ENCODE results near the gene LAMA2.

Gene LAMA2

DNA sequence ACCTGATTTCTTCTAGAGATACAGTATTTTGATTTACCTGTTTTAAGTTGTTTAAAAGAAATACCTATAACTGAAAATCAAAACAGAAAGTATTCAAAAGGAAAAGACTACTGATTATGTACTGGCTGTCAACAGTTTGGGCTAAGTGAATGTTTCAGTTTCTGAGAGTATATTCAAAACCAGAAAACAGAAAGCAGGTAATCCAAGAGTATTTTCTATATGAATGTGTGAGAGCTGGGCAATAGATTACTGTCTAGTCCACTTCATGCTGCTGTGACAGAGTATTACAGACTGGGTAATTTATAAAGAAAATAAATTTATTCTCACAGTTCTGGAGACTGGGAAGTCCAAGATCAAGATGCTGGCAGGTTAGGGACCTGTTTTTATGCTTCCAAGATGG is 566.0 kb downstream of the LAMA2 start:
- Mint-ChIP-seq H3K4me3 (no peak overlapping the region), H3K27me3 (no peaks in the 10 kb centered on the region), H3K4me1 (peaks cover 93% of the 10 kb centered on the region), H3K27ac (peak overlapping the region; percentile 81), H3K9me3 (peaks cover 6% of the 10 kb centered on the region), H3K36me3 (ENCODE audit: low read depth) (peaks cover 1% of the 10 kb centered on the region)
- DNase-seq (no peak), ATAC-seq (peak; percentile 81)

- peak overlapping the region; percentile 13 for H3K27ac Mint-ChIP-seq
- no peak for DNase-seq
- no peaks in the 10 kb centered on the region for H3K27me3 Mint-ChIP-seq
- no peak overlapping the region for H3K4me3 Mint-ChIP-seq
- H3K9me3 Mint-ChIP-seq, result peaks cover 6% of the 10 kb centered on the region
- H3K4me1 Mint-ChIP-seq, result peaks cover 91% of the 10 kb centered on the region
- no peak for ATAC-seq
- no peaks in the 10 kb centered on the region for H3K36me3 Mint-ChIP-seq (ENCODE audit: low read depth)
Measured at GRCh38 chr6:129451187-129451586, 568.2 kb downstream of the LAMA2 start.

DNA sequence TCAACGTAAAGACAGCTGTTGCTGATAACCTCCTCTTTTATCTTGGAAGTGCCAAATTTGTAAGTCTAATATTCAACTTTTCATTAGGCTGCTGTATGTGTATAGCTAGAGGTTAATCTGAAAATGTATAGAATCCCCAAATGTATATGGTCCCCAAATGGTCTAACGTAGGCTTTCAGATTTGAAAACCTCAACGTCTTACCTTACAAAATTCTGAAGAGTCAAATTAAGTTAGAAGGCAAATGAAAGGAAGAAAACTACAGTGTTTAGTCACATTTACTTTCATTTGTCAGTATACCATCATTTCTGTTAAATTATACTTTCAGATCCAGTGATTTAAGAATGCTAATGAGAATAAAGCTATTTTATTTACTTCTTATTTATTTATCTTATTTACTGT is 570.1 kb downstream of the LAMA2 start:
- DNase-seq, result no peak

DNA sequence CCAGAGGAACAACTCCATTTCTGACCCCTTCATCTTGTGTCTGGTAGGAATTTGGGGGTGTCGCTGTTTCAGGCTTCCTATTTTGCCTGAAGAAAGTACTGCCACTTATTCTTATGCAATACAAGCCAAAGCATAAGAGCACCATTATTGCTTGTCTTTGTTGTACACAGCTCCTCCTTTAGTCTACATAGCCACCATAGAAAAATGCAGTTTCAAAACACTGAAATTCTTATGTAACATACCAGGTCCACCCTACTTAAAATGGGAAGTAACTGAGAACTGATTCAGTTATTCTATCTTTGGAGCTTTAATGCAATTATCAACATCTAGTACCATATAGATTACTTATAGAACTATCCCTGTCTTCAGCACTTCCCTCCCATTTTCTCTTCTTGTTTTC is 571.5 kb downstream of the LAMA2 start:
- ATAC-seq, result no peak
- no peaks in the 10 kb centered on the region for H3K27me3 Mint-ChIP-seq
- H3K27ac Mint-ChIP-seq, result peak overlapping the region; percentile 48
- H3K36me3 Mint-ChIP-seq (ENCODE audit: low read depth), result no peaks in the 10 kb centered on the region
- peaks cover 6% of the 10 kb centered on the region for H3K9me3 Mint-ChIP-seq
- H3K4me3 Mint-ChIP-seq, result no peak overlapping the region
- no peak for DNase-seq
- peaks cover 61% of the 10 kb centered on the region for H3K4me1 Mint-ChIP-seq

More for the DNA sequence above, 570.1 kb downstream of the LAMA2 start:
- H3K27me3 Mint-ChIP-seq, result no peaks in the 10 kb centered on the region
- peak; percentile 23 for ATAC-seq
- H3K36me3 Mint-ChIP-seq (ENCODE audit: low read depth), result no peaks in the 10 kb centered on the region
- H3K4me1 Mint-ChIP-seq, result peaks cover 75% of the 10 kb centered on the region
- H3K4me3 Mint-ChIP-seq, result peak overlapping the region; percentile 49
- peaks cover 6% of the 10 kb centered on the region for H3K9me3 Mint-ChIP-seq
- peak overlapping the region; percentile 92 for H3K27ac Mint-ChIP-seq

- DNase-seq (no peak), ATAC-seq (no peak)
- Mint-ChIP-seq H3K4me1 (peaks cover 56% of the 10 kb centered on the region), H3K36me3 (ENCODE audit: low read depth) (no peaks in the 10 kb centered on the region), H3K27ac (peak overlapping the region; percentile 48), H3K27me3 (no peaks in the 10 kb centered on the region), H3K9me3 (peaks cover 6% of the 10 kb centered on the region), H3K4me3 (no peak overlapping the region)
Measured at GRCh38 chr6:129455126-129455769, 572.3 kb downstream of the LAMA2 start.

GRCh38 chr6:129460221-129460620 is 577.3 kb downstream of the LAMA2 start:
- H3K36me3 Mint-ChIP-seq (ENCODE audit: low read depth), result no peaks in the 10 kb centered on the region
- DNase-seq, result no peak
- no peaks in the 10 kb centered on the region for H3K9me3 Mint-ChIP-seq
- H3K4me1 Mint-ChIP-seq, result peaks cover 12% of the 10 kb centered on the region
- H3K27me3 Mint-ChIP-seq, result no peaks in the 10 kb centered on the region
- no peak overlapping the region for H3K27ac Mint-ChIP-seq
- no peak for ATAC-seq
- H3K4me3 Mint-ChIP-seq, result no peak overlapping the region

DNA sequence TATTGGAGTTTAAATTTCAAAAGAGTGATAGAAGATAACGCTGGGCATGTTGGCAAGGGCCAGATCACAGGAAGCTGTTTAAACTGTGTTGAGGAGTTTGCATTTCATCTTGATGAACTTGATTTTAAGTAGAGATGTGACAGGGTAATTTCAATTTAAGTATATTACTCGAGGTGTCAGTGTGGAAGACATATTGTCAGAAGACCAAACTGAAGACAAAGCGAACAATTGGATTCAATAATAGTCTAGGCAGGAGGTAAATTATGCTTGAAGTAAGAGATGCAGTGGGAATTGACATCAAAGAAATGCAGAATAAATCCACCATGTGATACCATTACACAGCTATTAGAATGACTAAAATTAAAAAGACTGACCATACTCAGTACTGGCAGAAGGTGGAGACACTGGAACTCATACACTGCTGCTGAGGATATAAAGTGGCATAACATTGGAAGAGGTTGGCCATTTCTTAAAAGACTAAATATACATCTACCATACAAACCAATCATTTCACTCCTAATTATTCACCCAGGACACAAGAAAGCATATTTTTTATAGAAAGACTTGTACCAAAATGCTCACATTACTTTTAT is 586.2 kb downstream of the LAMA2 start:
- H3K36me3 Mint-ChIP-seq (ENCODE audit: low read depth), result no peaks in the 10 kb centered on the region
- H3K27ac Mint-ChIP-seq, result no peak overlapping the region
- no peak overlapping the region for H3K4me3 Mint-ChIP-seq
- ATAC-seq, result no peak
- H3K9me3 Mint-ChIP-seq, result peaks cover 6% of the 10 kb centered on the region
- peaks cover 14% of the 10 kb centered on the region for H3K4me1 Mint-ChIP-seq
- no peak for DNase-seq
- H3K27me3 Mint-ChIP-seq, result peaks cover 4% of the 10 kb centered on the region

GRCh38 chr6:129472239-129472638 is 589.3 kb downstream of the LAMA2 start:
- Mint-ChIP-seq H3K4me1 (peaks cover 9% of the 10 kb centered on the region), H3K27ac (no peak overlapping the region), H3K9me3 (no peaks in the 10 kb centered on the region), H3K36me3 (ENCODE audit: low read depth) (no peaks in the 10 kb centered on the region), H3K27me3 (peaks cover 2% of the 10 kb centered on the region), H3K4me3 (no peak overlapping the region)
- DNase-seq (no peak), ATAC-seq (no peak)

DNA sequence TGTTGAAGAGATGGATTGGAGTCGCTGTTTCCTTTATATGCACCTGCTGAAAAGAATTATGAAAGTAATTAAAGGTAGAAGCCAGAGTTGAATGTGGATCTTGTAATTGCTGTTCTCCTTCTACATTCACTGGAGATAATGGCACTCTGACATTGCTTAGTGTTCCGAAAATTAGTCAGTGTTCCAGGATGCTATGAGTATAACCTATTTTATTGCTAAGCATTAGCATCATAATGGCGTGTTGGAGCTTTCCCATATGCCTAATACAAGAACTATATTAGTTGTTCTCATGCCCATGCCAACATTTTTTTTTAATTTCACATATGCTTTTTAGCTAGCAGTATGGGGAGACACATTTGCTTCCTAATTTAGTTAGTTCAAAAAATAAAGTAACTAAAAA is 590.6 kb downstream of the LAMA2 start:
- Mint-ChIP-seq H3K4me3 (no peak overlapping the region), H3K27ac (no peak overlapping the region), H3K4me1 (no peaks in the 10 kb centered on the region), H3K27me3 (peaks cover 2% of the 10 kb centered on the region), H3K9me3 (no peaks in the 10 kb centered on the region), H3K36me3 (ENCODE audit: low read depth) (no peaks in the 10 kb centered on the region)
- DNase-seq (no peak), ATAC-seq (no peak)

- H3K9me3 Mint-ChIP-seq, result no peaks in the 10 kb centered on the region
Measured at GRCh38 chr6:129475477-129476247, 592.7 kb downstream of the LAMA2 start.

GRCh38 chr6:129476248-129476564 is 593.3 kb downstream of the LAMA2 start:
- ATAC-seq, result no peak
- H3K27ac Mint-ChIP-seq, result no peak overlapping the region
- H3K9me3 Mint-ChIP-seq, result no peaks in the 10 kb centered on the region
- DNase-seq, result no peak
- no peaks in the 10 kb centered on the region for H3K4me1 Mint-ChIP-seq
- no peaks in the 10 kb centered on the region for H3K27me3 Mint-ChIP-seq
- no peak overlapping the region for H3K4me3 Mint-ChIP-seq
- no peaks in the 10 kb centered on the region for H3K36me3 Mint-ChIP-seq (ENCODE audit: low read depth)

More at GRCh38 chr6:129475477-129476247, 592.7 kb downstream of the LAMA2 start:
- H3K4me1 Mint-ChIP-seq, result no peaks in the 10 kb centered on the region
- H3K4me3 Mint-ChIP-seq, result no peak overlapping the region
- DNase-seq, result no peak
- H3K27ac Mint-ChIP-seq, result no peak overlapping the region
- no peak for ATAC-seq
- H3K36me3 Mint-ChIP-seq (ENCODE audit: low read depth), result no peaks in the 10 kb centered on the region
- H3K27me3 Mint-ChIP-seq, result no peaks in the 10 kb centered on the region

GRCh38 chr6:129476810-129477209 is 593.9 kb downstream of the LAMA2 start:
- peak overlapping the region; percentile 22 for H3K27ac Mint-ChIP-seq
- no peaks in the 10 kb centered on the region for H3K27me3 Mint-ChIP-seq
- H3K36me3 Mint-ChIP-seq (ENCODE audit: low read depth), result no peaks in the 10 kb centered on the region
- DNase-seq, result no peak
- ATAC-seq, result no peak
- no peaks in the 10 kb centered on the region for H3K9me3 Mint-ChIP-seq
- H3K4me3 Mint-ChIP-seq, result no peak overlapping the region
- no peaks in the 10 kb centered on the region for H3K4me1 Mint-ChIP-seq

GRCh38 chr6:129478379-129478778 is 595.4 kb downstream of the LAMA2 start:
- Mint-ChIP-seq H3K27ac (no peak overlapping the region), H3K27me3 (no peaks in the 10 kb centered on the region), H3K36me3 (ENCODE audit: low read depth) (no peaks in the 10 kb centered on the region), H3K4me1 (no peaks in the 10 kb centered on the region), H3K4me3 (no peak overlapping the region), H3K9me3 (no peaks in the 10 kb centered on the region)
- ATAC-seq, result no peak
- no peak for DNase-seq

DNA sequence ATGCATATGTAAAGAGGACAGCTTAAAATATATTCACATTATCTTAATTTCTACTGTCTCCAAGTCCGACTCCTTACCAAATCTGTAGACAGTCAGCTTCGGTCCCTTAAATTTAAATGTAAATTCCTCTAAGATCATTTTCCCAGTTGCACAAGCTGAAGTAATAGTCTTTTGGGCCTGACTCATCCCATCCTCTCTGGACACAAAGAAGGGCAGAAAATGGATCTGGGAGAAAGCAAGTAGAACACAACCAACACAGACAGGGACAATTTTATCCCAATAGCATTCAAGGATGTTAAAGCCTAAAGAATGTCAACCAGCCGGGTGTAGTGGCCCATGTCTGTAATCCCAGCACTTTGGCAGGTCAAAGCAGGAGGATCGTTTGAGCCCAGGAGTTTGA is 598.8 kb downstream of the LAMA2 start:
- ATAC-seq (no peak), DNase-seq (no peak)
- Mint-ChIP-seq H3K36me3 (ENCODE audit: low read depth) (no peaks in the 10 kb centered on the region), H3K4me1 (peaks cover 14% of the 10 kb centered on the region), H3K9me3 (no peaks in the 10 kb centered on the region), H3K27me3 (no peaks in the 10 kb centered on the region), H3K27ac (no peak overlapping the region), H3K4me3 (no peak overlapping the region)

DNA sequence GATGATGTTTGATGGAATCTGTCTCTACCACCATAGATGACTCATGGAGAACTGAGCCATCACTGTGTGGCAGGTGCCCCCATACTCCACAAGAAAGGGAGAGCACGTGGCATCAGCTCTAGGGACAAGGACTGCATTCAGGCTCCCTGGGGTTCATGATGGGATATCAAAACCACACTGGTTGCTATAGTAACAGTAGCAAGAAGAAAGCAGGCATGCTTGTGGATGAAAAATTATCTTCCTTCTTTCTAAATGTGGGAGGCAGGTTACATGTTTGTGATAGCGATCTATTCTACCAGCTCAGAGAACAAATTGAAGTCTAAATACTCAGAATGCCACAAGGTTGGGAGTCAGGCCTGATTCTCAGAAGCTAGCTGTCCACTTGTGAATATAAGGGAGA is 602.8 kb downstream of the LAMA2 start:
- Mint-ChIP-seq H3K4me3 (no peak overlapping the region), H3K36me3 (ENCODE audit: low read depth) (peaks cover 2% of the 10 kb centered on the region), H3K9me3 (no peaks in the 10 kb centered on the region), H3K27me3 (peaks cover 2% of the 10 kb centered on the region), H3K27ac (peak overlapping the region; percentile 63), H3K4me1 (peaks cover 45% of the 10 kb centered on the region)
- DNase-seq, result no peak
- peak; percentile 41 for ATAC-seq

Data from activated naive CD8-positive, alpha-beta T cell treated with anti-CD3 and anti-CD28 coated beads, Interleukin-2, amount 50 U/mL, for 24 hours (primary cell).